ENCODE data around the gene SPDYE4.

SPDYE4 gene

GRCh38 chr17:8718001-8718563 lies 40.3 kb downstream of the SPDYE4 start:
- H3K27ac ChIP-seq (ENCODE audit: low read depth, low read length): no peak overlapping the region
- no peaks in the 10 kb centered on the region for H3K36me3 ChIP-seq (ENCODE audit: control insufficient read depth, low read length)
- H3K27me3 ChIP-seq (ENCODE audit: control insufficient read depth, low read length): no peaks in the 10 kb centered on the region
- H3K9me2 ChIP-seq (replicated peaks; ENCODE audit: control insufficient read depth, low read length): no peaks in the 10 kb centered on the region
- no peak overlapping the region for H3K4me2 ChIP-seq (ENCODE audit: low read length)
- H3F3A ChIP-seq (ENCODE audit: control insufficient read depth, insufficient read depth): no peaks in the 10 kb centered on the region
- H3K4me1 ChIP-seq (ENCODE audit: control insufficient read depth, low read length): no peaks in the 10 kb centered on the region
- no peaks in the 10 kb centered on the region for H4K20me1 ChIP-seq (ENCODE audit: control insufficient read depth, insufficient read depth, low read depth, low read length)
- H3K9me3 ChIP-seq (ENCODE audit: control insufficient read depth, insufficient read depth, low read length): no peaks in the 10 kb centered on the region
- no peaks in the 10 kb centered on the region for H3K79me2 ChIP-seq (ENCODE audit: control insufficient read depth, low read length)
- TF ChIP-seq EZH2phosphoT487 (IDR thresholded peaks at IDR 0.05; ENCODE audit: borderline replicate concordance, low read length) (no peak), CTCF (IDR thresholded peaks at IDR 0.05; ENCODE audit: low read depth, low read length, poor library complexity, severe bottlenecking) (no peak)
- no peak overlapping the region for H3K4me3 ChIP-seq (ENCODE audit: low read length)

GRCh38 chr17:8713878-8714277 lies 44.5 kb downstream of the SPDYE4 start:
- no peaks in the 10 kb centered on the region for H3K9me3 ChIP-seq (ENCODE audit: control insufficient read depth, insufficient read depth, low read length)
- H3F3A ChIP-seq (ENCODE audit: control insufficient read depth, insufficient read depth): no peaks in the 10 kb centered on the region
- no peaks in the 10 kb centered on the region for H4K20me1 ChIP-seq (ENCODE audit: control insufficient read depth, insufficient read depth, low read depth, low read length)
- H3K4me3 ChIP-seq (ENCODE audit: low read length): no peak overlapping the region
- TF ChIP-seq EZH2phosphoT487 (IDR thresholded peaks at IDR 0.05; ENCODE audit: borderline replicate concordance, low read length): no peak
- TF ChIP-seq CTCF (IDR thresholded peaks at IDR 0.05; ENCODE audit: low read depth, low read length, poor library complexity, severe bottlenecking): no peak
- H3K36me3 ChIP-seq (ENCODE audit: control insufficient read depth, low read length): no peaks in the 10 kb centered on the region
- H3K4me1 ChIP-seq (ENCODE audit: control insufficient read depth, low read length): no peaks in the 10 kb centered on the region
- no peaks in the 10 kb centered on the region for H3K27me3 ChIP-seq (ENCODE audit: control insufficient read depth, low read length)
- H3K79me2 ChIP-seq (ENCODE audit: control insufficient read depth, low read length): no peaks in the 10 kb centered on the region
- H3K4me2 ChIP-seq (ENCODE audit: low read length): no peak overlapping the region
- no peaks in the 10 kb centered on the region for H3K9me2 ChIP-seq (replicated peaks; ENCODE audit: control insufficient read depth, low read length)
- no peak overlapping the region for H3K27ac ChIP-seq (ENCODE audit: low read depth, low read length)

GRCh38 chr17:8713315-8713714 lies 45.0 kb downstream of the SPDYE4 start:
- Histone ChIP-seq H3K27ac (ENCODE audit: low read depth, low read length) (no peak overlapping the region), H3F3A (ENCODE audit: control insufficient read depth, insufficient read depth) (no peaks in the 10 kb centered on the region), H3K4me2 (ENCODE audit: low read length) (no peak overlapping the region), H4K20me1 (ENCODE audit: control insufficient read depth, insufficient read depth, low read depth, low read length) (no peaks in the 10 kb centered on the region), H3K27me3 (ENCODE audit: control insufficient read depth, low read length) (no peaks in the 10 kb centered on the region), H3K79me2 (ENCODE audit: control insufficient read depth, low read length) (no peaks in the 10 kb centered on the region), H3K4me3 (ENCODE audit: low read length) (no peak overlapping the region), H3K4me1 (ENCODE audit: control insufficient read depth, low read length) (no peaks in the 10 kb centered on the region), H3K9me3 (ENCODE audit: control insufficient read depth, insufficient read depth, low read length) (no peaks in the 10 kb centered on the region), H3K36me3 (ENCODE audit: control insufficient read depth, low read length) (no peaks in the 10 kb centered on the region), H3K9me2 (replicated peaks; ENCODE audit: control insufficient read depth, low read length) (no peaks in the 10 kb centered on the region)
- no peak for TF ChIP-seq EZH2phosphoT487 (IDR thresholded peaks at IDR 0.05; ENCODE audit: borderline replicate concordance, low read length)
- TF ChIP-seq CTCF (IDR thresholded peaks at IDR 0.05; ENCODE audit: low read depth, low read length, poor library complexity, severe bottlenecking): no peak

Data from DOHH2 (cell line).